Activated T-helper 1 cell treated with Interleukin-2 at 50 U/mL for 16 hours (primary cell): ENCODE data around the gene SBF2.
"Not testable (repeated sequence)": the region's sequence is repeated elsewhere in the genome, so short reads cannot be mapped to it uniquely, and the experiment has no call there.

ENCODE experiments used
- DNase-seq: peaks from one replicate; pipeline ENCODE4 v3.0.0-alpha.2; 2020; ENCODE audit warnings: low read depth

Gene SBF2

DNA sequence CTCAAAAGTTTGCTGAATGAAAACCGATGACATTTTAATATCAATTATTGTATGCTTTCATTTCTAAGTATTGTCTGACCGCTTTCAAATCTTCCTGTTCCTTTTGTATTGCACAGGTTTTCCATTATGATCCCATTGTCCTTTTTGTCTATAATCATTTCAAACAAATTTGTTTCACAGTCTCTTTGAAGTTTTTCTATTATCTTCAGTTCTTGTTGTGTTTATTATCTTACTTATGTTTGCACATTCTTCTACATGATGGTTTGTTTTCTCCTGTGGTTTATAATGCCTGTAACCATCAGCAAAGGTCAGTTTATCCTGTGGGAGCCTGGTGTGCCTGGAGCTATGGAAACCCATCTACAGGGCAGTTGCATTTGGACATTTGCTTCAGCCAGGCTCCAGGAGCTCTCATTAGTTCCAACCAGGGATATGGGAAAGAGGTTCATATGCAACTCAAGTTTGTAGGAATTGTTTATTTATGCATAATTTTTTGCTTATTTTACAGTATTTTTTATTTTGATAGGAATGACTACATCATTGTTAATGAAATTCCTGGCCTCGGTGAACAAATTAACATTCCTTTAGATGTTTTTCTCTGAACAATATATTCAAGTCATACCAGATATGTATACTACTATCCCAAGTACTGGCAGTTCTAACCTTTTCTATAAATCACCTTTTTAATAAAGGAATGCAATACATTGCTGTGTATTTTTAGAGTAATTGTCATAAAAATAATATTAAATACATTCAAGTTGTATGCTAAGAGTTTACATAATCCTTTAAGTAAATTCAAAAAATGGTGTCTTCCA, 179.2 kb downstream of the SBF2 start:
- no peak for DNase-seq

DNA sequence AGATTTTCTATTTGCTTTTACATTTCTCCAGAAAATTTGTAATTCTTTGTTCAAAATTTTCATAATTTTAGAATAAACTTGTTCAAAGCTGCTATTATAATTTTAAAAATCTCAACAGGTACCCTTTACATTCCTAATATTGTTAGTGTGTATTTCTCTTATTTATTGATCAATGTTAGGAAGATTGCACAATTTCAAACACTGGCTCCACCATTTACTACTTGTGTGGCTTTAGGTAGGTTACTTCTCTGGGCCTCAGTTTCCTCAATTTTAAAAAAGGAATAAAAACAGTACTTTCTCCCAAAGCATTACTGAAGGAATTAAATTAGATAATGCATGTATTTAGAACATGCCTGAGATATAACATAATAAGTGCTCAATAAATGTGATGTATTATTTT, 180.2 kb downstream of the SBF2 start:
- no peak for DNase-seq

DNA sequence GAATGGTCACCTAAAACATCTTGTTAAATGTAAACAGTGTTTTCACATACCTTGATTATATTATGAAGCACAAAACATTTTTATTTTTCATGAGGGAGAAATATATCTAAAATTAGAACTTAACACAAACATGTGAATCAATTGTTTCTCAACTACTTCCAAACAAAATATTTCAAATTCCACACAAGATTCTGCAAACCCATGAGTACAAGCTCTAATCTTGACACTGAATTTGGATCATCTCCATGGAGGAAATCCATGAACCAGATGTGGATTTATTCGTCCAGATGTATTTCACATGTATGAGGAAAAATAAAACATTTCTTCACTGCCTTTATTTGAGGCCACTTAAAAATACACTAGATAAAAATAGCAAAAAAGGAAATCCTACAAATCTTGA, 184.2 kb downstream of the SBF2 start:
- DNase-seq, result no peak

DNA sequence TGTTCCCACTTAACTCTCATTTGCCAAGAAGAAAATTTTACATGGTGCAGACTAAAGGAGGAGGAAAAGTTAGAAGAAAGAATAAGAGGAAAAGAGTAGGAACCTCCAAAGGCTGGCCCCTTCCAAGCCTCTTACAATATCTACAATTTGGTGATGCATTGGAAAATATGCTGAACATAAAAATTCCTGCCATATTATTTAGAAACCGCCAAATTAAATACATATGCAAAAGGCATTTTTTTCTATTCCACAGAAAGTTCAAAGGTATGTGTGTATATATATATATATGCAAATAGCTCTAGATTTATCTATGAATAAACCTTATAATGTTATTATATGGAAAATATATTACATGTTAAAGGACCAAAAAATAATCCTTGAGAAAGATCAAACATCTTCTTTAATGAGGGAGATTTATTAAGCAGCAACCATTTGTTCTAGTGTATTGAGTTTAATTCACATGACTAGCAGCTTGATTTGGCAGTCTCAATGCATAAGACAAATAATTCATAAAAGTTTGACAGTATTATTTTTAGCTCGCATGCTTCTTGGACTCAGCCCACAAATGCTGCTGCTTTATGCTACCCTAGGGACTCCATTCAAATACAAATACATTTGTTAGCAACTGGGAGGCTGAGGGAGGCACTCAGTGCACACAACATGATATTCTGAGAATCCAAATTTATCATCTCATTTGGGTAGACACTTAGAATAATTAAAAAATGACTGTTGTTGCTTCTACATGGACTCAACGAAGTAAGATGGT, 184.9 kb downstream of the SBF2 start:
- no peak for DNase-seq

DNA sequence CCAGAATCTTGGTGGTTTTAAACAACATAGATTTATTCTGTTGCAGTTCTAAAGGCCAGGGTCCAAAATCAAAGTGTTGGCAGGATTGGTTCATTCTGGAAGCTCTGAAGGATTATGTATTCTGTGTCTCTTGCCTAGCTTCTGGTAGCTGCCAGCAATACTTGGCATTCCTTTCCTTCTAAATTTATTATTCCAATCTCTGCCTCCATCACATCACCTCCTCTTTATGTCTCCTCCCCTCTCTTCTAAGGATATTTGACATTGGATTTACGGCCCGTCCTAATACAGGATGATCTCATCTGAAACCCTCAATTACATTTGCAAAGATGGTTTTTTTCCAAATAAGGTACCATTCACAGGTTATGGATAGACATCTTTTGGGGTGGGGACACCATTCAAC, 186.5 kb downstream of the SBF2 start:
- no peak for DNase-seq

DNA sequence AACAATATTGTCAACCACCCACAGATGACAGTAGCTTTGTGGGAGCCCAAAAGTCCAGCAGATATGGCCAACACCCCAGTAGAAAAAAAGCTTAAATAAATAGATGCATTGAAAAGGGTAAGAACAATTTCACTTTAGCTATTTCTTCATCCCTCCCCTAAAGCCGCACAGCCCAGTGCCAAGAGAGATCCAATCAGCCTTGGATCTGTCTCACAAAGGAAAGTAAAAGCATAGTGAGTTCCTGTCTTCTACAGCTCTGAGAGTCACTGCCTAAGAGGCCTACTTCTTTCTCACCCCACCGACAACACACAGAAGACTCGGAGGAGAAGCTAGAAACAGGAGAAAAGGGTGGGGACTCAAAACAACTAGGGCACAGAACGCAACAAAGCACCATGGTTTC, 196.4 kb downstream of the SBF2 start:
- no peak for DNase-seq

DNA sequence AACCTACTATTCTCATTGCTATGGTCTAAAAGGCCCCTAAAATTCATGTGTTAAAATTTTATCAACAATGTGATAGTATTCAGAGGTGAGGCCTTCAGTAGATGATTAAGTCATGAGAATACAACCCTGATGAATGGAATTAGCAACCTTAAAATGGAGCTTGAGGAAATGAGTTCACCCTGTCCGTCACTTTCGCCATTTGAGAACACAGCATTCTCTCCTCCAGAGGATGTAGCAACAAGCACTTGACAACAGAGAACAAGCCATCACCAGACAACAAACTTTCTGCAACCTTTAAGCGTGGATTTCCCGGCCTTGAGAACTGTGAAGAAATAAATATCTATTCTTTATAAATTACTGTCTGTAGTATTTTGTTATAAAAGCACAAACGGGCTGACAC, 197.0 kb downstream of the SBF2 start:
- DNase-seq, result no peak

DNA sequence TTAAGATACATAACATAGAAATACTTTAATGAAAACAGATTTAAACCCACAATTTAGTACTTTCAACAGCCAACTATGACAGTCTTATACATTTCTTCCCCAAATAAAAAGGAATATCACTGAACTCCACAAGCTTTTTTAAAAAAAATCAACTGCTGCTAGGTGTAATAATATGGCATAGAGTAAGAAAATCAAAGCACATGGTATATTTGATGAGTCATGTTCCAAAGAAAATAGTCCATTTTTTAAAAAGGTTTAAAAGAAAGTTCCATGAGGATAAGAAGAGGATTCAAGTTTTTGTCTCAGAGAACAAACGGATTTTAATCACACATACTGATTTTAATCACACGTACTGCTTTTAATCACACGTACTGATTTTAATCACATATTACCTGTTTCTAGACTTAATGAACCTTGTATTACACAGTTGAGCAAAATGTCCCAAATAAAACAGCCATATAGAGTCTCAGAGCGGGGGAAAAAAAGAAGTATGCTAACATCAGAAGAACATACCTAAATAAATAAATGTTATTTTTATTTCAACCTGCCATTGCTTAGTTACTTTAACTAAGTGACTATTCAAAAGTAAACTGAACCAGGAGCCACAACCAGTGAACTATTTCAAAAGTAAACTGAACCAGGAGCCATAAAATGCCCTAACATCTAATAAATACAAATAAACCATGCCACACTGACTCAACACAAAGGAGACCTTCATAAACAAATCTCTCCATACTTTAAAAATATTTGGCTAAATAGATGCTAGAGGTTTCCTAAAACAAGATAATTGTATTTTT, 198.4 kb downstream of the SBF2 start:
- DNase-seq, result no peak

DNA sequence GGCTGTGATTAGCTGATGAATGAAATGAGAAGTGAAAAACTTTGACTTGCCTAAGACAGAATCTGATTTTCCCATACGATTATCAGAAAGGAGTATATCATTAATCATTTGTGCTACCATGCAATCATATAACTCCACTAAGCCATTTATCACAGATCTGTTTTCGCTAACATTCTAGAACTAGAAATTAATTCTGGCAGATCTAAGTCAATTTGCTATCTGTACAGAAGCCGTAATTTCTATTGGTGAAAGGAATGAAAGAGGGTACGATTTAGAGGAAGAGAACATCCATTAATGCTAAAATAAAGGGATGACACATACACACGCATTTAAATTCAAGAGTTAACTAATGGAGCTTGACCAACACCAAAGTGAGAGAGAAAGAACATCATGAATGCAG, 201.6 kb downstream of the SBF2 start:
- no peak for DNase-seq

DNA sequence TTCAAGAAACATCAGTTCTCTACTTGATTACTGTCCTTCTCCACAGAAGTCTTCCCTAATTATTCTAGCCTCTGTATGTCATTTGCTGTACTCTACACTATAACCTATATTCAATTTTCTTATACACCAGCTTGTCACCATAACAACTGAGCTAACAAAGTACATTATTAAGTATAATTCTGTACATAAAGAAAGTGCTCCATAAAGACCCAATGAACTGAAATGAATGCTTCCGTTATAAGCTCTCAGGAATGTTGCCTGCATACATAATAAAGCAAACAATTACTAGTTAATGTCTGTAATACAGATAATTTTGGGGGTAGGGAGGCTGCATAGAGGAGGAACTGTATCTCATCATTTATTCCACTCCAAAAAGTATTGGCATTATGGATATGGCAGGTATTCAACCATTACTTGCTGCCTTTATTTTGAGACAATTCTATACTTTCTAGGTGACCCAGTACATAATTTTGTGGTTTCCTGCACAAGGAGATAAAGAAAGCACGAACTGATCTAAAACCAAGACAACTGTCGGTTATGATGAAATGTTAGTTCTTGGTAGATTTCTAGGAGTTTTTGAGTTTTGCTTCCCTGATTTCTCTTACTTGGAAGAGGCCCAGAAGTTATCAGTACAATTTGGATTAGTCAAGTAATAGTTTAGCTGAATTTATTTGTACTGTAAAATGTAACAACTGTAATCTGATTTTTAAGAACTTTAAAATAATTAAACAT, 202.5 kb downstream of the SBF2 start:
- DNase-seq, result no peak

DNA sequence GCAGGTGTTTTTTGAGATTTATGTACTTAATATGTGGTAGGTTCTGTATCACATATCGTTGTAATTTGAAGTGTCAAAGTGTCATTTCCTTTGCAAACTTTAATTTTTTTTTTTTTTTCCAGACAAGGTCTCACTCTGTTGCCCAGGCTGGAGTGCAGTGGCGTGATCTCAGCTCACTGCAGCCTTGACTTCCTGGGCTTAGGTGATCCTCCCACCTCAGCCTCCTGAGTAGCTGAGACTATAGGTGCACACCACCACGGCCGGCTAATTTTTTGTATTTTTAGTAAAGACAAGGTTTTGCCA, 206.1 kb downstream of the SBF2 start:
- DNase-seq, result not testable (repeated sequence)

DNA sequence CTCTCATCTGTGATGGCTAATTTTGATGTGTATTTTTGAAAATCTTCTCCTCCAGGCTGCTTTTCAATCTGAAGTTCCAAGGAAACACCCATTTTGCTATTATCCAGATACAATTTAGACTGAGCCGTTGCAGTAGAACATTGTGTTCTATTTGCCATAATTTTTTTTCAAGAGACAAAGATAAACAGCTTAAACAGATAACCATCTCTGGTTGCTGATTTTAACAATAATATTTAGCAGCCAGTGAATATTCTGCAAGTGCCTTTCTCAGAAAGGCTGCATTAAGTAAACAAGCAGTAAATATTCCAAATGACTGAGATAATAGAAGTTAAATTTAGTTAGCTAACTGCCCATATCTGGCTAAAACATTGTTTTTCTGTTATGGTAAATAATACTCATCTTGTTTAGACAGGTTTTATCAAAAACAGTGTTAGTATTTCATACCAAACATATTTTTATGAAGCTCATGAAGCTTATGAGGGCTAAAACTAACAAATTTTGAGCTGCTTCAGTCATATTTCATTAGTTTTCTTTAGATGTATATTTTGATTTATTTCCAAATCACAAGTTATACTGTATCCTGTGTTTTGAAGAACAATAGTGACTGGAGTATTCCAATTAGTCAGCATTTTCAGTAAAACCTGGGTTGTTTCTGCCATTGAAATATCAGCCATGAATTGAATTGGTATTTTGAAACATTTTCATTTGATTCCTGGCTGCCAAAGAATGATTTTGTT, 206.7 kb downstream of the SBF2 start:
- no peak for DNase-seq

DNA sequence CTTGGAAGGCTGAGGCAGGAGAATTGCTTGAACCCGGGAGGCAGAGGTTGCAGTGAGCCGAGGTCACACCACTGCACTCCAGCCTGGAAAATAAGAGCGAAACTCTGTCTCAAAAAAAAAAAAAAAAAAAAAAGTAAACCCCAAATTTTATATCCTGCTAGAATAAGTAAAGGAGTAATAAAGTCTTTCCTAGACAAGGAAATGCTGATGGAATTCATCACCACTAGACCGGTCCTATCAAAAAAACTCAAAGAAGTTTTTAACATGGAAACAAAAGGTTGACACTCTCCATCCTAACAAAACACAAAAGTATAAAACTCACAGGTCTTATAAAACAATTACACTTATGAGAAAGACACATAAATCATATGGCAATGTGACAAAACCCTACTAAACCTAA, 213.9 kb downstream of the SBF2 start:
- DNase-seq, result no peak

DNA sequence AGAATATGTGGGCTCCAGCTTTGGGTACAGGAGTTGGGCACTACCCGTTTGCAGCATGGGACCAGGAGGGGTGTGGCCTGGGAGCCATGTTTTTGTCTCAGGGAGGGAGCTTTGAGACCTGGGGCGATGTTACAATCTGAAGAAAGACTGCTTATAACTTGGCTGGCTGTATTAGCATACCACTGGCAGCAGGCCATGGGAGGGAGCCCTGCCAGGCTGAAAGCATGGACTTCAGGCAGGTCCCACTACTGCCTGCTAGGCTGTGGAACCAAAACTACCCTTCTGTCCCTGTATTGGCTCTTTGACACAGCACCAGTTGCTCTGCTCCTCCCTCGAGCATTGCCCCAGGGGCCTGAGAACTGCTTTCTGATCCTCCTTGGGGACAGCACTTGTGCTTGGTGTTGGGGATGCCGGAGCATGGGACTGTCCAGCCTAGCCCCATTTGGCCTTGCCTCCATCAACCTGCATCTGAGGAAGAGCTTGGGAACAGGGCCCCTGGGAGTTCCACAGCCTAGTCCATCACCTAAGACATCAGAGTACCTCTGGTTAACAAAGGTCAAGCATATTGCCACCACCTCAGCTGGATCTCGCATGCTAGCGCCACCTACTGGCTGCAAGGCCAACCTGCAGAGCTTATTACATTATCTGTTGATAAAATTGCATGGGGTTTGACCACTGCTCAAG, 217.4 kb downstream of the SBF2 start:
- DNase-seq, result no peak

DNA sequence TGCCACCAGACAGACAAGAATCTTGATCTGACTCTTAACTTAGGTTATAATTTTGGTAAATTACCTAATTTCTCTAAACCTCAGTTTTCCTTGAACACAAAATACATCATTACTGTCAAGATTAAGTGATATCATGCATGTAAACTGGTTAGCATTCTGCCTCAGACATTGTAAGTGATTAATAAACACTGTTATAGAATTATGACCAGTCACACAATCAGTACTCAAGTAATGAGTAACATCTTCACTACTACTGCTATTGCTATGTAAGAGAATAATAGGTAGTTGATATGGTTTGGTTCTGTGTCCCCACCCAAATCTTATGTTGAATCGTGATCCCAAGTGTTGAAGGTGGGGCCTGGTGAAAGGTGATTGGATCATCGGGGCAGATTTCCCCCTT, 218.9 kb downstream of the SBF2 start:
- no peak for DNase-seq

DNA sequence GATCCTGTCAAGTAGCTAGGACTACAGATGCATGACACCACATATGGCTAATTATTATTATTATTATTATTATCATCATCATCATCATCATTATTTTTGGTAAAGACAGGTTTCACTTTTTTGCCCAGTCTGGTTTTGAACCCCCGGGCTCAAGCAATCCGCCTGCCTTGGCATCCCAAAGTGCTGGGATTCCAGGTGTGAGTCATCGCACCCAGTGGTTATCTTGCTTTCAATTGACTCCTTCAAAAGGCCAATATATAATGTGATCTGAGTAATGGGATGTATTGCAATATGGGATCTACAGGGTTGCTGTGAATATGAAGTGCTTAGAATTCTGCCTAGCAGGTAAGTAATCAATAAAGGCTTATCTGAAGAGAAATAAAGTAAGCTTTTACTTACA, 221.2 kb downstream of the SBF2 start:
- no peak for DNase-seq

DNA sequence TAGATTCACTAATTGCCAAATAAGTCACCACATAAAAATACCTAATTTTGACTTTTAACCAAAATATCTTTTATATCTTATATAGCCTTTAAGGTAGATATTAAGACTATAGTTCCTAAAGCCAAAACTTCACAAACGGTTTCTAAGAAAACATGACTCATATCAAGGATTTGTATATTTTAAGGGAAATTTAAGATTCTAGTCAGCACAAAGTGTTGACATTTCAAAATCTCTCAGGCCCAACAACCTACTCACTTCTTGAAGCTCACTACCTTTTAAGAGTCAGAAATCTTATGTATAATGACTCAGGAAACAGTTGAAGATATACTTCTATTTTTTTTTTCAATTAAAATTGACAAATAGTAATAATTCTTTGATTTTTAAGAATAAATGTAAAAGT, 221.9 kb downstream of the SBF2 start:
- no peak for DNase-seq

DNA sequence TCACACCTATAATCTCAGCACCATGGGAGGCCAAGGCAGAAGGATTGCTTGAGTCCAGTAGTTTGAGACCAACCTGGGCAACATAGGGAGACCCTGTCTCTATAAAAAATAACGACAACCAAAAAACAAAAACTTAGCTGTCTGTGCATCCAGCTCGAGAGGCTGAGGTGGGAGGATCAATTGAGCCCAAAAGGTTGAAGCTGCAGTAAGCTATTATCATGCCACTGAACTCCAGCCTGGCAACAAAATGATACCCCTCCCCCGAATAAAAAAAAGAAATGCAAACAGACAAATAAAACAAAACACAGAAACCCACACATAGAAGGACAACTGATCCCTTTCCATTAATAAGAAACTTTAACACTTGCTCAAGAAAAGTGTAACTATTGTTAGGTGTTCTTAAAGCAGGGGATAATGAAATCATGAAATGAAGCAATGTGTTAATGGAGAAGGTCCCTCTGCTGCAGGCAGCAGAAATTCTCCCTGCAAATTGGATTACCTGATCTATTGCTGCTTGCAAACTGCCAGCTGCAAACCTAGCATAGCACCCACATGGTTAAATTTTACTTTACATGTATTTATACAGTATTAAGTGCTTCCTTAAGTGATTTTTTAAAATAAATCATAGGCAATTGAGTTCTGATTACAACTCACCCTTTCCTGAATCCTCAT, 226.3 kb downstream of the SBF2 start:
- DNase-seq, result no peak

DNA sequence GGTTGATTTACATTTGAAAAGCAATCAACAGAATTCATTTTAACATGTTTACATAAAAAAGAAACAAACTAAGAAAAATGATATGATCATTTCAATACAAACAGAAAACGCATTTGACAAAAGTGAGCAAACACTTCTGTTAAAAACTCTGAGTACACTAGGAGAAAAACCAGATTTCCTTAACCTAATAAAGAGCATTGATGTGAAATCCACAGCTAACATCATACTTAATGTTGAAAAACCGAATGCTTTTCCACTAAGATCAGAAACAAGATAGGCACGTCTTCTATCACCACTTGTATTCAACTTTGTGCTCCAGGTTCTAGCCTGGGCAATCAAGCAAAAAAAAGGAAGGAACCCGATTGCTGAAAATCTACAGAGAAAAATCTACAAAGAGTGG, 227.6 kb downstream of the SBF2 start:
- no peak for DNase-seq

DNA sequence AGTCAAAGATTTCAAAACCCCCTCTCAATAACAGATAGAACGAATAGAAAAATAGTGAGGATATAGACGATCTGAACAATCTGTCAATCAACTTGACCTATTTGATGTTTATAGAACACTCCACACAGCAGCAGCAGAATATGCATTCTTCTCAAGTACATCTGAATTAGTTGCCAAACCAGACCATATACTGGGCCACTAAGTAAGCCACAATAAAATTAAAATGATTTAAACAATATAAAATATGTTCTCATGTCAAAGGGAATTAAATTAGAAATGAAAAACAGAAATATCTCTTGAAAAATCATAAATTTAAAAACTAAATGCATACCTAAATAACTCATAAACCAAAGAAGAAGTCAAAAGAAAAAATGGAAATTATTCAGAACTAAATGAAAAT, 229.2 kb downstream of the SBF2 start:
- DNase-seq, result no peak

DNA sequence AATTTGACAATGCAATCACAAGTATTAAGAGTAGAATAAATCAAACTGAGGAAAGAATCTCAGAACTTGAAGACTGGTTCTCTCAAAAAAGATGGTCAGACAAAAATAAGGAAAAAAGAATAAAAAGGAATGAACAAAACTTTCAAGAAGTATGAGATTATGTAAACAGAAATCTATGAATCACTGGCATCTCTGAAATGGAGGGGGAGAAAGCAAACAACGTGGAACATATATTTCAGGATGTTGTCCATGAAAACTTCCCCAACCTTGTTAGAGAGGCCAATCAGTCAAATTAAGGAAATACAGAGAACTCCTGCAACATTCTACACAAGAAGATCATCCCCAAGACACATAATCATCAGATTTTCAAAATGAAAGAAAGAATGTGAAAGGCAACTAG, 235.7 kb downstream of the SBF2 start:
- DNase-seq, result no peak
